ENCODE measurements around the gene HYOU1.
A peak's percentile ranks its signal among the peaks of the same experiment; 100 is the strongest.
"Not testable (repeated sequence)": the region's sequence is repeated elsewhere in the genome, so short reads cannot be mapped to it uniquely, and the experiment has no call there.

Gene HYOU1

GRCh38 chr11:119062779-119063178, 5.8 kb upstream of the HYOU1 start:
- no peaks in the 10 kb centered on the region for H3K9me3 Mint-ChIP-seq
- ATAC-seq: no peak

GRCh38 chr11:119061256-119061655, 4.3 kb upstream of the HYOU1 start:
- ATAC-seq (no peak), DNase-seq (no peak)
- Mint-ChIP-seq H3K36me3 (ENCODE audit: low read depth) (peaks cover 12% of the 10 kb centered on the region), H3K27me3 (no peaks in the 10 kb centered on the region), H3K4me1 (peaks cover 21% of the 10 kb centered on the region), H3K4me3 (no peak overlapping the region), H3K27ac (no peak overlapping the region), H3K9me3 (no peaks in the 10 kb centered on the region)

More at GRCh38 chr11:119062779-119063178, 5.8 kb upstream of the HYOU1 start:
- no peak overlapping the region for H3K4me3 Mint-ChIP-seq
- H3K27me3 Mint-ChIP-seq: no peaks in the 10 kb centered on the region
- no peak for DNase-seq
- H3K36me3 Mint-ChIP-seq (ENCODE audit: low read depth): peaks cover 8% of the 10 kb centered on the region
- H3K27ac Mint-ChIP-seq: no peak overlapping the region
- peaks cover 29% of the 10 kb centered on the region for H3K4me1 Mint-ChIP-seq

- H3K36me3 Mint-ChIP-seq (ENCODE audit: low read depth): peaks cover 28% of the 10 kb centered on the region
- H3K4me3 Mint-ChIP-seq, H3K9me3 Mint-ChIP-seq, ATAC-seq, H3K27ac Mint-ChIP-seq, DNase-seq, H3K27me3 Mint-ChIP-seq: not testable (repeated sequence)
- peaks cover 28% of the 10 kb centered on the region for H3K4me1 Mint-ChIP-seq
These were observed 2.1 kb upstream of the HYOU1 start for GRCh38 chr11:119059128-119059527.

- peak overlapping the region; percentile 94 for H3K27ac Mint-ChIP-seq
- H3K9me3 Mint-ChIP-seq: no peaks in the 10 kb centered on the region
- H3K36me3 Mint-ChIP-seq (ENCODE audit: low read depth): peaks cover 48% of the 10 kb centered on the region
- peak; percentile 3 for ATAC-seq
- DNase-seq: no peak
- H3K27me3 Mint-ChIP-seq: no peaks in the 10 kb centered on the region
- peaks cover 44% of the 10 kb centered on the region for H3K4me1 Mint-ChIP-seq
- peak overlapping the region; percentile 95 for H3K4me3 Mint-ChIP-seq
These were observed 495 bp downstream of the HYOU1 start for GRCh38 chr11:119056421-119056999.

- Mint-ChIP-seq H3K4me3 (peak overlapping the region; percentile 95), H3K4me1 (peaks cover 49% of the 10 kb centered on the region), H3K27me3 (no peaks in the 10 kb centered on the region), H3K9me3 (no peaks in the 10 kb centered on the region), H3K27ac (peak overlapping the region; percentile 85), H3K36me3 (ENCODE audit: low read depth) (peaks cover 51% of the 10 kb centered on the region)
- peak; percentile 19 for DNase-seq
- no peak for ATAC-seq
These were observed 1.1 kb downstream of the HYOU1 start for GRCh38 chr11:119055901-119056300.

- no peak overlapping the region for H3K4me3 Mint-ChIP-seq
- no peaks in the 10 kb centered on the region for H3K9me3 Mint-ChIP-seq
- H3K36me3 Mint-ChIP-seq (ENCODE audit: low read depth): peaks cover 63% of the 10 kb centered on the region
- no peaks in the 10 kb centered on the region for H3K27me3 Mint-ChIP-seq
- peaks cover 50% of the 10 kb centered on the region for H3K4me1 Mint-ChIP-seq
- no peak overlapping the region for H3K27ac Mint-ChIP-seq
- DNase-seq: no peak
- ATAC-seq: no peak
These were observed 2.6 kb downstream of the HYOU1 start for GRCh38 chr11:119054418-119054817.

GRCh38 chr11:119052163-119052814, 4.7 kb downstream of the HYOU1 start:
- H3K27ac Mint-ChIP-seq: no peak overlapping the region
- H3K36me3 Mint-ChIP-seq (ENCODE audit: low read depth): peaks cover 73% of the 10 kb centered on the region
- DNase-seq (no peak), ATAC-seq (no peak)
- H3K9me3 Mint-ChIP-seq: no peaks in the 10 kb centered on the region
- no peak overlapping the region for H3K4me3 Mint-ChIP-seq
- peaks cover 37% of the 10 kb centered on the region for H3K4me1 Mint-ChIP-seq
- H3K27me3 Mint-ChIP-seq: no peaks in the 10 kb centered on the region

- DNase-seq: no peak
- Mint-ChIP-seq H3K9me3 (no peaks in the 10 kb centered on the region), H3K4me1 (peaks cover 37% of the 10 kb centered on the region), H3K27me3 (no peaks in the 10 kb centered on the region), H3K36me3 (ENCODE audit: low read depth) (peaks cover 79% of the 10 kb centered on the region), H3K4me3 (peak overlapping the region; percentile 36), H3K27ac (no peak overlapping the region)
- ATAC-seq: peak; percentile 55
These were observed 5.4 kb downstream of the HYOU1 start for GRCh38 chr11:119051440-119052162.

GRCh38 chr11:119049081-119049480, 7.9 kb downstream of the HYOU1 start:
- H3K27me3 Mint-ChIP-seq: no peaks in the 10 kb centered on the region
- no peak overlapping the region for H3K4me3 Mint-ChIP-seq
- no peak overlapping the region for H3K27ac Mint-ChIP-seq
- H3K4me1 Mint-ChIP-seq: peaks cover 22% of the 10 kb centered on the region
- no peak for ATAC-seq
- DNase-seq: no peak
- H3K36me3 Mint-ChIP-seq (ENCODE audit: low read depth): peaks cover 66% of the 10 kb centered on the region
- no peaks in the 10 kb centered on the region for H3K9me3 Mint-ChIP-seq

GRCh38 chr11:119048644-119049043, 8.4 kb downstream of the HYOU1 start:
- H3K4me1 Mint-ChIP-seq: peaks cover 22% of the 10 kb centered on the region
- peaks cover 62% of the 10 kb centered on the region for H3K36me3 Mint-ChIP-seq (ENCODE audit: low read depth)

GRCh38 chr11:119047205-119047604, 9.8 kb downstream of the HYOU1 start:
- Mint-ChIP-seq H3K27ac (no peak overlapping the region), H3K36me3 (ENCODE audit: low read depth) (peaks cover 49% of the 10 kb centered on the region), H3K9me3 (no peaks in the 10 kb centered on the region), H3K27me3 (no peaks in the 10 kb centered on the region), H3K4me1 (peaks cover 15% of the 10 kb centered on the region), H3K4me3 (no peak overlapping the region)
- ATAC-seq (no peak), DNase-seq (no peak)

More at GRCh38 chr11:119048644-119049043, 8.4 kb downstream of the HYOU1 start:
- Mint-ChIP-seq H3K27ac (no peak overlapping the region), H3K4me3 (no peak overlapping the region), H3K27me3 (no peaks in the 10 kb centered on the region), H3K9me3 (no peaks in the 10 kb centered on the region)
- ATAC-seq (no peak), DNase-seq (no peak)

GRCh38 chr11:119046489-119046888, 10.5 kb downstream of the HYOU1 start:
- H3K9me3 Mint-ChIP-seq: no peaks in the 10 kb centered on the region
- DNase-seq (no peak), ATAC-seq (no peak)
- H3K27ac Mint-ChIP-seq: no peak overlapping the region
- peaks cover 14% of the 10 kb centered on the region for H3K4me1 Mint-ChIP-seq
- H3K36me3 Mint-ChIP-seq (ENCODE audit: low read depth): peaks cover 43% of the 10 kb centered on the region
- no peaks in the 10 kb centered on the region for H3K27me3 Mint-ChIP-seq
- no peak overlapping the region for H3K4me3 Mint-ChIP-seq

- no peaks in the 10 kb centered on the region for H3K27me3 Mint-ChIP-seq
- peaks cover 8% of the 10 kb centered on the region for H3K4me1 Mint-ChIP-seq
- ATAC-seq (no peak), DNase-seq (no peak)
- no peak overlapping the region for H3K4me3 Mint-ChIP-seq
- no peak overlapping the region for H3K27ac Mint-ChIP-seq
- peaks cover 30% of the 10 kb centered on the region for H3K36me3 Mint-ChIP-seq (ENCODE audit: low read depth)
- no peaks in the 10 kb centered on the region for H3K9me3 Mint-ChIP-seq
These were observed 12.3 kb downstream of the HYOU1 start for GRCh38 chr11:119044708-119045107.

GRCh38 chr11:119042927-119043326, 14.1 kb downstream of the HYOU1 start:
- DNase-seq (no peak), ATAC-seq (no peak)
- Mint-ChIP-seq H3K4me1 (peaks cover 8% of the 10 kb centered on the region), H3K27ac (no peak overlapping the region), H3K9me3 (no peaks in the 10 kb centered on the region), H3K4me3 (no peak overlapping the region), H3K27me3 (no peaks in the 10 kb centered on the region), H3K36me3 (ENCODE audit: low read depth) (peaks cover 17% of the 10 kb centered on the region)
